ENCODE results near the gene ADAMTS13.

The ADAMTS13 gene

DNA sequence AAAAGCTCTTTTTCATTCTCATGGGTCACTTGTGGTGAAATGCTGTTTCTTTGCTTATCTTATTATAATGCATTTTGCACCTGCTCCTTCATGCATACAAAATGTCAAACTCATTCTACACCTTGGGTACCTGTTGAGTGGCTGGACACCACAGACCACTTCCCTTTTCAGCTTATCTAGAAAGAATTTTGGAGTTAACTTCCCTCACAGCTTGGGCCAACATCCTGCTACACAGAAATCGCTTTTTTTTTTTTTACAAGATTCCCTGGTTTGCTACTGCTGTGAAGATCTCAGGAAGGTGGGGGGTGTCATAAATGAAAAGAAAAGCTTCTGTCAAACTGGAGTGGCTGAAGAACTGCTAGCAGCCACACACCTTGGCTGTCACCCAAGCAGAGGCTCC, 7.0 kb upstream of the ADAMTS13 start:
- H3K4me3 ChIP-seq (ENCODE audit: low read depth, low read length), result no peak overlapping the region
- DNase-seq (ENCODE audit: low read depth), result no peak
- TF ChIP-seq, protein P1, sequence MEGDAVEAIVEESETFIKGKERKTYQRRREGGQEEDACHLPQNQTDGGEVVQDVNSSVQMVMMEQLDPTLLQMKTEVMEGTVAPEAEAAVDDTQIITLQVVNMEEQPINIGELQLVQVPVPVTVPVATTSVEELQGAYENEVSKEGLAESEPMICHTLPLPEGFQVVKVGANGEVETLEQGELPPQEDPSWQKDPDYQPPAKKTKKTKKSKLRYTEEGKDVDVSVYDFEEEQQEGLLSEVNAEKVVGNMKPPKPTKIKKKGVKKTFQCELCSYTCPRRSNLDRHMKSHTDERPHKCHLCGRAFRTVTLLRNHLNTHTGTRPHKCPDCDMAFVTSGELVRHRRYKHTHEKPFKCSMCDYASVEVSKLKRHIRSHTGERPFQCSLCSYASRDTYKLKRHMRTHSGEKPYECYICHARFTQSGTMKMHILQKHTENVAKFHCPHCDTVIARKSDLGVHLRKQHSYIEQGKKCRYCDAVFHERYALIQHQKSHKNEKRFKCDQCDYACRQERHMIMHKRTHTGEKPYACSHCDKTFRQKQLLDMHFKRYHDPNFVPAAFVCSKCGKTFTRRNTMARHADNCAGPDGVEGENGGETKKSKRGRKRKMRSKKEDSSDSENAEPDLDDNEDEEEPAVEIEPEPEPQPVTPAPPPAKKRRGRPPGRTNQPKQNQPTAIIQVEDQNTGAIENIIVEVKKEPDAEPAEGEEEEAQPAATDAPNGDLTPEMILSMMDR (IDR thresholded peaks at IDR 0.05; ENCODE audit: control insufficient read depth, extremely low read depth, insufficient read depth), result no peak

DNA sequence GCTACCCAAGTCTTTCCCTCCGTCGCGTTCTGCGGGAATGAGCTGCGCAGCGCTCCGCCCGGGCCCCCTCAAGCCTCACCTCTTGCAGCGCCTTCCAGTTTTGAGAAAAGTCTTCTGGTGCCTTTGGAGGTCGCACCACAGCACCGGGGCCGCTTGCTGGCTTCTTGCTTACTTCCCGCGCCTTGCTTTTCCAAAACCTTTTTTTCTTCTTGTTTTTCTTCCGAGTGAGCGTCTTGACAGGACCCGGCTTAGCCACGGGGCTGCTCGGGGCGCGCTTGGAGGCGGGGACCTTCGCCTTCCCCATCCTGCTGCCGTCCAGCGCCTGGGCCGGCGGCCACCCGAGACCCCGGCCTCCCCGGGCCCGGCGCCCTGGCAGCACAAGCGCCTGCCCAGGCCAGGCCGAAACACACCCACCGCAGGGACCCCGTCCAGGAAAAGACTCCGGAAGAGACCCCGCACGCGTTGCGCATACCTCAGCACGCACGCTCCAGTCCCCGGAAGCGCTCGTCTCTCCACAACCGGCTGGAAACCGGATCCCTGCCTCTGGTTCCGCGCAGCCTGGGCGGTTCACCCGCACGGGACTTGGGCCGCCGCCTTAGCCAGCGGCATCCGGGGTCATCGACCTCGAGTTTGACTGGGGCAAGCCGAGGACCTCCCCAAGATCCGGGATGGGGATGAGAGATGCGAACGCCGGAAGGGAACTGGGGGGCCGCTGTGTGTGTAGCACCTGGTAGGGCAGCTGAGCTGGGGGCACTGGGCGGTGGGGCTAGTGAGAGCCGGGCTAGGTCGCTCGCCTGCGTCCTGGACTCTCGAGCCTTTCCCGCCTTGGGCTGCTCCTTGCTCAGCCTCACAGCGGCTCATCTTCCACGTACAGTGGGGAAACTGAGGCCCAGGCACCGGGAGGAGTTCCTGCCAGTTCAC, 4.4 kb upstream of the ADAMTS13 start, which contains the start of gene REXO4:
REXO4 (minus strand) TSS at position 470 of the 921 bp plus-strand sequence; CDS start at position 304, 166 bp downstream.
- TF ChIP-seq, protein P1 (IDR thresholded peaks at IDR 0.05; ENCODE audit: control insufficient read depth, extremely low read depth, insufficient read depth), result no peak
- peak within 1 kb of the TSS; percentile 99 for H3K4me3 ChIP-seq (ENCODE audit: low read depth, low read length)
- peak; percentile 64 for DNase-seq (ENCODE audit: low read depth)

DNA sequence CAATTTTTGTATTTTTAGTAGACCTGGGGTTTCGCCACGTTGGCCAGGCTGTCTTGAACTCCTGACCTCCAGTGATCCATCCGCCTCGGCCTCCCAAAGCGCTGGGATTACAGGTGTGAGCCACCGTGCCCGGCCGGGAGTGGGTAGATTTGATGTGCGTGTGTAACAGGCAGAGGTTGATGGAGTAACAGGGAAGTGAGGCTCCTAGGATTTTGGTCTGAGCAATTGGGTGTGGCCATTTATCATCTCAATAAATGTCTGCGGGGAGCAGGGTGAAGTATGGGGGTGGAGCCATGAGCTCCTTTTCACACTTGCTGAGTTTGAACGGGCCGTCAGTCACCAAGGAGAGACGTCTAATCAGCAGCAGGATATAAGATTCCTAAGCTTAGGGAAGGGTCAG, 3.2 kb upstream of the ADAMTS13 start:
- no peak for DNase-seq (ENCODE audit: low read depth)
- TF ChIP-seq, protein P1 (IDR thresholded peaks at IDR 0.05; ENCODE audit: control insufficient read depth, extremely low read depth, insufficient read depth), result no peak
- peak overlapping the region; percentile 99; the same call in 1 of the 2 replicates for H3K4me3 ChIP-seq (ENCODE audit: low read depth, low read length)

DNA sequence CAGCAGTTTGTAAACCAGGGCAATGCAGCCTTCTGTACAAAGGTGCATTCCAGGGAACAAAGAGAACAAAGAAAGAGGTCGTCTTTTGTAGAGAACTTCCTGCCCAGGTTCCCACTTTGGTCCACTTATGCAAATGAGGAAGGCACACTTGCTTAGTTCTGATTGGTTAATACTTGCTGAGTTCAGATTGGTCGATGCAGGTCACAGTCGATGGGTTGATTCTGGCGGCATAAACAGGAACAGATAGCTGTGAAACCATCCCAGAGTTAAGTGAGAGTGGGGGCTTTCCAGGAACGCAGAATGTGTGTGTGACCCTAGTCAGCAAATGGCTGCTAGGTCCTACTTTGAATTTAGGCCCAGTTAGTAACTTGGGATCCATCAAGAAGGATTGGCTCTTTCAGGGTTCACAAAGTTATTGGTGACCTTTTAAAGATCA, 1.8 kb upstream of the ADAMTS13 start:
- TF ChIP-seq, protein P1 (IDR thresholded peaks at IDR 0.05; ENCODE audit: control insufficient read depth, extremely low read depth, insufficient read depth), result no peak
- DNase-seq (ENCODE audit: low read depth), result no peak
- H3K4me3 ChIP-seq (ENCODE audit: low read depth, low read length), result no peak overlapping the region

DNA sequence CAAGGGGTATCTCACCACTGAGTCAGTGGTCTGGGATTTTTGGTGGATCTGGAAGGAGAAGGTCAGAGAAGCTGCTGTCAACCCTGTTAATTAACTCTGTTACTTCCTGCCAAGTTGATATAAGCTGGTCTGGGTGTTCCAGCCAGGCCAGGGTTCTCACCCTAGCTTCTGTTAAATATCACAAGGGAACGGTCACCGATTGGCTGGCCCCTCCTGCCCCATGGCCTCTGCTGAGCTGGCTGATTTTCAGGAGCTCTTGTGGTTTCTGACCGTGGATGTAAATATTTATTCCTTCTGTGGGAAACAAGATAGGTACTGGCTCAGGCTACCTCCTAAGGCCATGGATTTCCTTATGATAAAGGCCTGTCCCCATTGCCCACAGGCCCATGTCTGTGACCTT, 1.0 kb downstream of the ADAMTS13 start:
- H3K4me3 ChIP-seq (ENCODE audit: low read depth, low read length), result no peak overlapping the region
- TF ChIP-seq, protein P1 (IDR thresholded peaks at IDR 0.05; ENCODE audit: control insufficient read depth, extremely low read depth, insufficient read depth), result no peak
- peak; percentile 62 for DNase-seq (ENCODE audit: low read depth)

DNA sequence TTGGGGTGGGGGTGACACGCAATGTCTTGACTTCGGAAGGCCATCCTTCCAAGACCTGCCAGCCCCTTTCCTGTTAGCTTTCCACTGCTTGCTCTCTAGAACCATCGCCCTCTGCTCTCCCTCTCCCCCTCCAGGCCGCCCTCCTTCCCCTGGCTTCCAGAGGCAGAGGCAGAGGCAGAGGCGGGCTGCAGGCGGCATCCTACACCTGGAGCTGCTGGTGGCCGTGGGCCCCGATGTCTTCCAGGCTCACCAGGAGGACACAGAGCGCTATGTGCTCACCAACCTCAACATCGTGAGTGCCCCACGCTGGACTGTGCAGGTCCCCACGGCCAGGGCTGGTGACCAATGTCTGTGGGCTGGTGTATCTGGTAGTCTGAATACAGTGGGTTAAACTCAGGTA, 2.0 kb downstream of the ADAMTS13 start:
- no peak overlapping the region for H3K4me3 ChIP-seq (ENCODE audit: low read depth, low read length)
- DNase-seq (ENCODE audit: low read depth), result no peak
- TF ChIP-seq, protein P1 (IDR thresholded peaks at IDR 0.05; ENCODE audit: control insufficient read depth, extremely low read depth, insufficient read depth), result no peak

Measured in LNCaP clone FGC (cell line).